HEK293 (cell line): ENCODE data around the gene TMEM14C.

Source experiments
- CTCF ChIP-seq: fragments of 450-650 bp; formaldehyde crosslinking; IDR thresholded peaks from 2 replicates; pipeline ENCODE4 v1.5.1; 2016; ENCODE audit warnings: missing biosample characterization, missing genetic modification characterization
- INSM2 ChIP-seq: fragments of 450-650 bp; formaldehyde crosslinking; IDR thresholded peaks from 2 replicates; pipeline ENCODE4 v1.5.1; 2016; ENCODE audit warnings: missing biosample characterization, missing genetic modification characterization
- KLF1 ChIP-seq: fragments of 450-650 bp; formaldehyde crosslinking; IDR thresholded peaks from 2 replicates; pipeline ENCODE4 v1.5.1; 2016; ENCODE audit warnings: missing biosample characterization, missing genetic modification characterization
- KLF10 ChIP-seq: fragments of 450-650 bp; IDR thresholded peaks from 2 replicates; pipeline ENCODE4 v1.5.1; 2018; ENCODE audit warnings: missing biosample characterization, mild to moderate bottlenecking, missing genetic modification characterization
- RBAK ChIP-seq: fragments of 450-650 bp; formaldehyde crosslinking; IDR thresholded peaks from 2 replicates; pipeline ENCODE4 v1.5.1; 2016; ENCODE audit warnings: missing biosample characterization, missing genetic modification characterization
- SALL2 ChIP-seq: fragments of 450-650 bp; formaldehyde crosslinking; IDR thresholded peaks from 2 replicates; pipeline ENCODE4 v1.5.0; 2017; ENCODE audit warnings: missing biosample characterization, mild to moderate bottlenecking, missing genetic modification characterization, borderline replicate concordance
- SCRT1 ChIP-seq: fragments of 450-650 bp; formaldehyde crosslinking; IDR thresholded peaks from 2 replicates; pipeline ENCODE4 v1.5.1; 2016; ENCODE audit warnings: missing biosample characterization, missing genetic modification characterization, borderline replicate concordance
- SP2 ChIP-seq: fragments of 450-650 bp; formaldehyde crosslinking; IDR thresholded peaks from 2 replicates; pipeline ENCODE4 v1.5.1; 2016; ENCODE audit warnings: missing biosample characterization, missing genetic modification characterization
- TRIM28 ChIP-seq: IDR thresholded peaks from 2 replicates; pipeline ENCODE4 v1.6.1; 2011; ENCODE audit warnings: low read length, control low read depth, borderline replicate concordance
- ZNF138 ChIP-seq: fragments of 450-650 bp; formaldehyde crosslinking; IDR thresholded peaks from 2 replicates; pipeline ENCODE4 v1.5.1; 2016; ENCODE audit warnings: missing biosample characterization, missing genetic modification characterization, borderline replicate concordance
- ZNF157 ChIP-seq: fragments of 450-650 bp; formaldehyde crosslinking; IDR thresholded peaks from 2 replicates; pipeline ENCODE4 v1.5.1; 2016; ENCODE audit warnings: missing biosample characterization, missing genetic modification characterization
- ZNF211 ChIP-seq: fragments of 450-650 bp; formaldehyde crosslinking; IDR thresholded peaks from 2 replicates; pipeline ENCODE4 v1.5.1; 2016; ENCODE audit warnings: low read depth, missing biosample characterization, missing genetic modification characterization
- ZNF266 ChIP-seq: fragments of 450-650 bp; formaldehyde crosslinking; IDR thresholded peaks from 2 replicates; pipeline ENCODE4 v1.5.1; 2016; ENCODE audit warnings: missing biosample characterization, missing genetic modification characterization, low read depth
- ZNF335 ChIP-seq: fragments of 450-650 bp; formaldehyde crosslinking; conservative IDR thresholded peaks from 2 replicates; pipeline ENCODE4 v1.5.1; 2016; ENCODE audit warnings: missing biosample characterization, missing genetic modification characterization
- ZNF341 ChIP-seq: fragments of 450-650 bp; formaldehyde crosslinking; IDR thresholded peaks from 2 replicates; pipeline ENCODE4; 2016; ENCODE audit warnings: low read depth, missing biosample characterization, missing genetic modification characterization
- ZNF366 ChIP-seq: fragments of 450-650 bp; formaldehyde crosslinking; conservative IDR thresholded peaks from 2 replicates; pipeline ENCODE4 v1.5.1; 2016; ENCODE audit warnings: missing biosample characterization, missing genetic modification characterization
- ZNF394 ChIP-seq: fragments of 450-650 bp; formaldehyde crosslinking; IDR thresholded peaks from 2 replicates; pipeline ENCODE4 v1.5.1; 2016; ENCODE audit warnings: missing biosample characterization, missing genetic modification characterization, mild to moderate bottlenecking, moderate library complexity, borderline replicate concordance
- ZNF548 ChIP-seq: fragments of 450-650 bp; formaldehyde crosslinking; IDR thresholded peaks from 2 replicates; pipeline ENCODE4 v1.5.1; 2016; ENCODE audit warnings: missing biosample characterization, missing genetic modification characterization
- ZNF768 ChIP-seq: fragments of 450-650 bp; formaldehyde crosslinking; IDR thresholded peaks from 2 replicates; pipeline ENCODE4 v1.5.1; 2018; ENCODE audit warnings: missing biosample characterization, mild to moderate bottlenecking, missing genetic modification characterization
- ZNF830 ChIP-seq: fragments of 450-650 bp; IDR thresholded peaks from 2 replicates; pipeline ENCODE4 v1.5.0; 2018; ENCODE audit warnings: missing biosample characterization, missing genetic modification characterization, low read depth, mild to moderate bottlenecking, moderate library complexity
- TF ChIP-seq, protein P1 (sequence below): fragments of 450-650 bp; formaldehyde crosslinking; optimal IDR thresholded peaks from 2 replicates; pipeline ENCODE3; 2016; ENCODE audit warnings: missing biosample characterization, mild to moderate bottlenecking, missing genetic modification characterization
- TF ChIP-seq, protein P2 (sequence below): fragments of 450-650 bp; formaldehyde crosslinking; IDR thresholded peaks from 2 replicates; pipeline ENCODE4 v1.5.1; 2016; ENCODE audit warnings: missing biosample characterization, missing genetic modification characterization
- TF ChIP-seq, protein P3 (sequence below): sonication (generic); formaldehyde crosslinking; IDR thresholded peaks from 2 replicates; pipeline ENCODE4 v1.8.1; 2022; ENCODE audit warnings: mild to moderate bottlenecking, moderate library complexity, missing genetic modification reagents
- TF ChIP-seq, protein P4 (sequence below): fragments of 450-650 bp; formaldehyde crosslinking; conservative IDR thresholded peaks from 2 replicates; pipeline ENCODE4 v1.5.1; 2016; ENCODE audit warnings: low read depth, missing biosample characterization, missing genetic modification characterization
- TF ChIP-seq, protein P5 (sequence below): fragments of 450-650 bp; formaldehyde crosslinking; IDR thresholded peaks from 2 replicates; pipeline ENCODE4 v1.5.1; 2016; ENCODE audit warnings: missing biosample characterization, missing genetic modification characterization

Gene TMEM14C

DNA sequence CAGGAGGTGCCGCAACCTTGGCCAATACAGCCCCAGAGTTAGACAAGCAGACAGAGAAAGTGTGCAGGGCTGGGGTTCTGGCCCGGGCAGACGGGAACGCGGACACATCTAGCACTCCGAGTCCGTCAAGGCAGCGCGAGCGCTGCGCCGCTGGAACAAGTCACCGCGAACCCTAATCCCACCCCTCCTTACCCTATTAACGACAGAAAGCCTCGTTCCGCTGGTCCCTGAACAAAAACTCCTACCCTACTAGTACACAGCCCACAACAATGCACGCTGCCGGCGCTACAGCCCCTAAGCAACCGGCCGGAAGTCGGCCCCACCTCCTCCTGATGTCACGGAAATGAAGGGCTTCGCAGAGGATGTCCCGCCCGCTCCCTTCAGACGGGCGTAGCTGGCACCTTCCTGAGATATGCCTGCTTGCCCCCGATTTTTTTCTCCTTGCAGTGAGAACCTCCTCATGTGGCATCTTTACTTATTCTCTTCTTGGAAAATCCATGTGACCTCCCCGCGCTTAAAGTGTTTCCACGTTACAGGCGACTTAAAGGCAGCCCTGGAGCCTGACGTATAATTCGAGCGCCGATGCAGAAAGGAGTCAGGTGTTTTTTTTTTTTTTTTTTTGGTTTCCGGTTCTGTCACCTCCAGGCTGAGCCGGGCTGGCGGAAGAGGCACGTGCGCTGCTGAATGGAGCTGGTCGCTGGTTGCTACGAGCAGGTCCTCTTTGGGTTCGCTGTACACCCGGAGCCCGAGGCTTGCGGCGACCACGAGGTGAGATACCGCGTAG is 28.4 kb upstream of the TMEM14C start, which contains the start of the genes C6orf52 and PAK1IP1 (continued):
- TF ChIP-seq, protein P1, sequence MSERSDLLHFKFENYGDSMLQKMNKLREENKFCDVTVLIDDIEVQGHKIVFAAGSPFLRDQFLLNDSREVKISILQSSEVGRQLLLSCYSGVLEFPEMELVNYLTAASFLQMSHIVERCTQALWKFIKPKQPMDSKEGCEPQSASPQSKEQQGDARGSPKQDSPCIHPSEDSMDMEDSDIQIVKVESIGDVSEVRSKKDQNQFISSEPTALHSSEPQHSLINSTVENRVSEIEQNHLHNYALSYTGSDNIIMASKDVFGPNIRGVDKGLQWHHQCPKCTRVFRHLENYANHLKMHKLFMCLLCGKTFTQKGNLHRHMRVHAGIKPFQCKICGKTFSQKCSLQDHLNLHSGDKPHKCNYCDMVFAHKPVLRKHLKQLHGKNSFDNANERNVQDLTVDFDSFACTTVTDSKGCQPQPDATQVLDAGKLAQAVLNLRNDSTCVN, result peak; percentile 74
- TF ChIP-seq, protein P2, sequence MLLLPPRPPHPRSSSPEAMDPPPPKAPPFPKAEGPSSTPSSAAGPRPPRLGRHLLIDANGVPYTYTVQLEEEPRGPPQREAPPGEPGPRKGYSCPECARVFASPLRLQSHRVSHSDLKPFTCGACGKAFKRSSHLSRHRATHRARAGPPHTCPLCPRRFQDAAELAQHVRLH (tag by site-specific recombination), result peak; percentile 88
- TF ChIP-seq, protein P3, sequence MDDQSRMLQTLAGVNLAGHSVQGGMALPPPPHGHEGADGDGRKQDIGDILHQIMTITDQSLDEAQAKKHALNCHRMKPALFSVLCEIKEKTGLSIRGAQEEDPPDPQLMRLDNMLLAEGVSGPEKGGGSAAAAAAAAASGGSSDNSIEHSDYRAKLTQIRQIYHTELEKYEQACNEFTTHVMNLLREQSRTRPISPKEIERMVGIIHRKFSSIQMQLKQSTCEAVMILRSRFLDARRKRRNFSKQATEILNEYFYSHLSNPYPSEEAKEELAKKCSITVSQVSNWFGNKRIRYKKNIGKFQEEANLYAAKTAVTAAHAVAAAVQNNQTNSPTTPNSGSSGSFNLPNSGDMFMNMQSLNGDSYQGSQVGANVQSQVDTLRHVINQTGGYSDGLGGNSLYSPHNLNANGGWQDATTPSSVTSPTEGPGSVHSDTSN, result 0 out of 2 replicates have a peak, but pooled peaks have one; percentile 70
- TF ChIP-seq, protein P4, sequence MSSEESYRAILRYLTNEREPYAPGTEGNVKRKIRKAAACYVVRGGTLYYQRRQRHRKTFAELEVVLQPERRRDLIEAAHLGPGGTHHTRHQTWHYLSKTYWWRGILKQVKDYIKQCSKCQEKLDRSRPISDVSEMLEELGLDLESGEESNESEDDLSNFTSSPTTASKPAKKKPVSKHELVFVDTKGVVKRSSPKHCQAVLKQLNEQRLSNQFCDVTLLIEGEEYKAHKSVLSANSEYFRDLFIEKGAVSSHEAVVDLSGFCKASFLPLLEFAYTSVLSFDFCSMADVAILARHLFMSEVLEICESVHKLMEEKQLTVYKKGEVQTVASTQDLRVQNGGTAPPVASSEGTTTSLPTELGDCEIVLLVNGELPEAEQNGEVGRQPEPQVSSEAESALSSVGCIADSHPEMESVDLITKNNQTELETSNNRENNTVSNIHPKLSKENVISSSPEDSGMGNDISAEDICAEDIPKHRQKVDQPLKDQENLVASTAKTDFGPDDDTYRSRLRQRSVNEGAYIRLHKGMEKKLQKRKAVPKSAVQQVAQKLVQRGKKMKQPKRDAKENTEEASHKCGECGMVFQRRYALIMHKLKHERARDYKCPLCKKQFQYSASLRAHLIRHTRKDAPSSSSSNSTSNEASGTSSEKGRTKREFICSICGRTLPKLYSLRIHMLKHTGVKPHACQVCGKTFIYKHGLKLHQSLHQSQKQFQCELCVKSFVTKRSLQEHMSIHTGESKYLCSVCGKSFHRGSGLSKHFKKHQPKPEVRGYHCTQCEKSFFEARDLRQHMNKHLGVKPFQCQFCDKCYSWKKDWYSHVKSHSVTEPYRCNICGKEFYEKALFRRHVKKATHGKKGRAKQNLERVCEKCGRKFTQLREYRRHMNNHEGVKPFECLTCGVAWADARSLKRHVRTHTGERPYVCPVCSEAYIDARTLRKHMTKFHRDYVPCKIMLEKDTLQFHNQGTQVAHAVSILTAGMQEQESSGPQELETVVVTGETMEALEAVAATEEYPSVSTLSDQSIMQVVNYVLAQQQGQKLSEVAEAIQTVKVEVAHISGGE (tag by site-specific recombination), result peak; percentile 95
- TF ChIP-seq ZNF768 (no peak), ZNF548 (tag by site-specific recombination) (no peak), KLF1 (tag by site-specific recombination) (peak; percentile 59), ZNF138 (tag by site-specific recombination) (no peak), SCRT1 (tag by site-specific recombination) (peak; percentile 62; the same call in 1 of the 2 replicates), ZNF335 (tag by site-specific recombination) (peak; percentile 100), KLF10 (tag by site-specific recombination) (peak; percentile 91), ZNF157 (tag by site-specific recombination) (no peak), SALL2 (tag by site-specific recombination) (no peak), ZNF366 (tag by site-specific recombination) (peak; percentile 69; the same call in 1 of the 2 replicates), CTCF (tag by site-specific recombination) (peak; percentile 11), ZNF341 (no peak), ZNF394 (tag by site-specific recombination) (peak; percentile 76; the same call in 1 of the 2 replicates), TRIM28 (peak; percentile 64; the same call in 1 of the 2 replicates), ZNF211 (tag by site-specific recombination) (no peak), ZNF830 (tag by site-specific recombination) (no peak), INSM2 (tag by site-specific recombination) (peak; percentile 62; the same call in 1 of the 2 replicates), ZNF266 (tag by site-specific recombination) (no peak), SP2 (tag by site-specific recombination) (peak; percentile 92), RBAK (tag by site-specific recombination) (no peak)
- TF ChIP-seq, protein P5, sequence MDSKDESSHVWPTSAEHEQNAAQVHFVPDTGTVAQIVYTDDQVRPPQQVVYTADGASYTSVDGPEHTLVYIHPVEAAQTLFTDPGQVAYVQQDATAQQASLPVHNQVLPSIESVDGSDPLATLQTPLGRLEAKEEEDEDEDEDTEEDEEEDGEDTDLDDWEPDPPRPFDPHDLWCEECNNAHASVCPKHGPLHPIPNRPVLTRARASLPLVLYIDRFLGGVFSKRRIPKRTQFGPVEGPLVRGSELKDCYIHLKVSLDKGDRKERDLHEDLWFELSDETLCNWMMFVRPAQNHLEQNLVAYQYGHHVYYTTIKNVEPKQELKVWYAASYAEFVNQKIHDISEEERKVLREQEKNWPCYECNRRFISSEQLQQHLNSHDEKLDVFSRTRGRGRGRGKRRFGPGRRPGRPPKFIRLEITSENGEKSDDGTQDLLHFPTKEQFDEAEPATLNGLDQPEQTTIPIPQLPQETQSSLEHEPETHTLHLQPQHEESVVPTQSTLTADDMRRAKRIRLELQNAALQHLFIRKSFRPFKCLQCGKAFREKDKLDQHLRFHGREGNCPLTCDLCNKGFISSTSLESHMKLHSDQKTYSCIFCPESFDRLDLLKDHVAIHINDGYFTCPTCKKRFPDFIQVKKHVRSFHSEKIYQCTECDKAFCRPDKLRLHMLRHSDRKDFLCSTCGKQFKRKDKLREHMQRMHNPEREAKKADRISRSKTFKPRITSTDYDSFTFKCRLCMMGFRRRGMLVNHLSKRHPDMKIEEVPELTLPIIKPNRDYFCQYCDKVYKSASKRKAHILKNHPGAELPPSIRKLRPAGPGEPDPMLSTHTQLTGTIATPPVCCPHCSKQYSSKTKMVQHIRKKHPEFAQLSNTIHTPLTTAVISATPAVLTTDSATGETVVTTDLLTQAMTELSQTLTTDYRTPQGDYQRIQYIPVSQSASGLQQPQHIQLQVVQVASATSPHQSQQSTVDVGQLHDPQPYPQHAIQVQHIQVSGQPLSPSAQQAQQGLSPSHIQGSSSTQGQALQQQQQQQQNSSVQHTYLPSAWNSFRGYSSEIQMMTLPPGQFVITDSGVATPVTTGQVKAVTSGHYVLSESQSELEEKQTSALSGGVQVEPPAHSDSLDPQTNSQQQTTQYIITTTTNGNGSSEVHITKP, result peak; percentile 34; the same call in 1 of the 2 replicates
